Neural cell (in vitro differentiated cells): Measurements from ENCODE around the gene SCGB1C2. TPM values are rescaled to one million over a fixed set of nuclear protein-coding genes. Genes with fewer than 3 reads are reported as not detected.

Experiments
- H2AFZ ChIP-seq: fragments of 200-600, 300-800 bp; sonication (generic), shearing (Covaris generic); 2 replicates; pipeline ENCODE4 v1.6.0; 2014; ENCODE audit warnings: low read depth, mild to moderate bottlenecking, antibody characterized with exemption, low read length, moderate library complexity
- H3F3A ChIP-seq: fragments of 200-600 bp; shearing (Covaris generic); 2 replicates; pipeline ENCODE4 v1.6.1; 2016; ENCODE audit warnings: mild to moderate bottlenecking, moderate library complexity, mixed read lengths, antibody characterized with exemption, low read length; ENCODE audit not compliant: insufficient read depth, poor library complexity, severe bottlenecking
- H3K27ac ChIP-seq: fragments of 200-600, 300-800 bp; sonication (generic), shearing (Covaris generic); 2 replicates; pipeline ENCODE4 v1.5.1; 2014; ENCODE audit warnings: mild to moderate bottlenecking, low read length, moderate library complexity
- H3K27me3 ChIP-seq: fragments of 300-800, 200-600 bp; sonication (generic), shearing (Covaris generic); 2 replicates; pipeline ENCODE4 v1.6.0; 2014; ENCODE audit warnings: mild to moderate bottlenecking, low read depth, low read length, moderate library complexity; ENCODE audit not compliant: insufficient read depth
- H3K36me3 ChIP-seq: fragments of 300-800, 200-600 bp; sonication (generic), shearing (Covaris generic); 2 replicates; pipeline ENCODE4 v1.5.1; 2014; ENCODE audit warnings: mild to moderate bottlenecking, antibody characterized with exemption, low read length, moderate library complexity; ENCODE audit not compliant: insufficient read depth
- H3K4me2 ChIP-seq: fragments of 300-800, 200-600 bp; sonication (generic), shearing (Covaris generic); 2 replicates; pipeline ENCODE4 v1.6.0; 2014; ENCODE audit warnings: mild to moderate bottlenecking, low read length
- H3K4me3 ChIP-seq: fragments of 300-800, 200-600 bp; sonication (generic), shearing (Covaris generic); 2 replicates; pipeline ENCODE4 v1.5.1; 2014; ENCODE audit warnings: mild to moderate bottlenecking, low read length, moderate library complexity
- H3K79me2 ChIP-seq: fragments of 200-600 bp; shearing (Covaris generic); replicated peaks from 2 replicates; pipeline ENCODE4 v1.6.0; 2014; ENCODE audit warnings: mild to moderate bottlenecking, low read length, moderate library complexity; ENCODE audit not compliant: insufficient read depth
- H3K9ac ChIP-seq: fragments of 300-800, 200-600 bp; sonication (generic), shearing (Covaris generic); 2 replicates; pipeline ENCODE4 v1.6.1; 2016; ENCODE audit warnings: mild to moderate bottlenecking, low read length, mixed read lengths
- H3K9me2 ChIP-seq: fragments of 200-600 bp; shearing (Covaris generic); 2 replicates; pipeline ENCODE4 v1.6.1; 2016; ENCODE audit warnings: mild to moderate bottlenecking, low read length, mixed read lengths; ENCODE audit not compliant: insufficient read depth
- H3K9me3 ChIP-seq: fragments of 200-600, 300-800 bp; sonication (generic), shearing (Covaris generic); 2 replicates; pipeline ENCODE4 v1.6.1; 2016; ENCODE audit warnings: mild to moderate bottlenecking, mixed run types, low read length, moderate library complexity, mixed read lengths
- H4K20me1 ChIP-seq: fragments of 200-600 bp; shearing (Covaris generic); 2 replicates; pipeline ENCODE4 v1.6.1; 2016; ENCODE audit warnings: mild to moderate bottlenecking, mixed run types; ENCODE audit not compliant: insufficient read depth
- CTCF ChIP-seq: fragments of 450-650 bp; IDR thresholded peaks from 2 replicates; pipeline ENCODE4 v1.5.1; 2014; ENCODE audit warnings: antibody characterized with exemption, mild to moderate bottlenecking, moderate library complexity; ENCODE audit not compliant: poor library complexity, severe bottlenecking
- EZH2 ChIP-seq: fragments of 200-600, 300-800 bp; shearing (Covaris generic), sonication (generic); IDR thresholded peaks from 2 replicates; pipeline ENCODE4 v1.6.1; 2014; ENCODE audit warnings: antibody characterized with exemption, low read length, borderline replicate concordance, mild to moderate bottlenecking; ENCODE audit not compliant: insufficient read depth, poor library complexity, severe bottlenecking
- MXI1 ChIP-seq: fragments of 450-650 bp; conservative IDR thresholded peaks from 2 replicates; pipeline ENCODE4 v1.6.1; 2014; ENCODE audit warnings: antibody characterized with exemption, mild to moderate bottlenecking; ENCODE audit not compliant: poor library complexity, severe bottlenecking
- POLR2AphosphoS5 ChIP-seq: IDR thresholded peaks from 2 replicates; pipeline ENCODE4 v1.6.1; 2012
- RAD21 ChIP-seq: fragments of 450-650 bp; conservative IDR thresholded peaks from 2 replicates; pipeline ENCODE4 v1.6.1; 2014; ENCODE audit warnings: antibody characterized with exemption, mild to moderate bottlenecking, moderate library complexity
- REST ChIP-seq: IDR thresholded peaks from 2 replicates; pipeline ENCODE4 v1.6.1; 2012; ENCODE audit warnings: borderline replicate concordance
- SMC3 ChIP-seq: fragments of 450-650 bp; conservative IDR thresholded peaks from 2 replicates; pipeline ENCODE4 v1.6.1; 2014; ENCODE audit warnings: antibody characterized with exemption, mild to moderate bottlenecking, moderate library complexity; ENCODE audit not compliant: poor library complexity
- polyA plus RNA-seq: library from polyadenylated mRNA; depleted of rRNA; stranded (reverse); fragments of >200 nt; gene quantifications from 2 replicates; pipeline ENCODE4 v1.2.3, GENCODE V29; 2014

The SCGB1C2 gene
- polyA plus RNA-seq, 1 donor from 2014 or later: not detected

GRCh38 chr17:159609-160008 is 22.2 kb downstream of the SCGB1C2 start:
- no peaks in the 10 kb centered on the region for H3K9me3 ChIP-seq

GRCh38 chr17:160336-160735 is 23.0 kb downstream of the SCGB1C2 start:
- no peaks in the 10 kb centered on the region for H3F3A ChIP-seq
- no peaks in the 10 kb centered on the region for H3K36me3 ChIP-seq
- no peaks in the 10 kb centered on the region for H3K9me2 ChIP-seq
- no peak for TF ChIP-seq MXI1
- no peak for TF ChIP-seq REST
- TF ChIP-seq CTCF: no peak
- no peak for TF ChIP-seq SMC3
- no peak overlapping the region for H3K4me3 ChIP-seq
- H3K4me2 ChIP-seq: no peak overlapping the region
- no peaks in the 10 kb centered on the region for H4K20me1 ChIP-seq
- no peaks in the 10 kb centered on the region for H3K27me3 ChIP-seq
- H3K9ac ChIP-seq: no peak overlapping the region
- H2AFZ ChIP-seq: no peak overlapping the region
- no peak overlapping the region for H3K27ac ChIP-seq
- H3K9me3 ChIP-seq: no peaks in the 10 kb centered on the region
- H3K79me2 ChIP-seq: no peaks in the 10 kb centered on the region

More at GRCh38 chr17:159609-160008, 22.2 kb downstream of the SCGB1C2 start:
- Histone ChIP-seq H3K9ac (no peak overlapping the region), H3K4me3 (no peak overlapping the region), H2AFZ (no peak overlapping the region), H3K27ac (no peak overlapping the region), H3K79me2 (no peaks in the 10 kb centered on the region), H3K27me3 (no peaks in the 10 kb centered on the region), H4K20me1 (no peaks in the 10 kb centered on the region), H3F3A (no peaks in the 10 kb centered on the region), H3K9me2 (no peaks in the 10 kb centered on the region), H3K4me2 (no peak overlapping the region), H3K36me3 (no peaks in the 10 kb centered on the region)
- no peak for TF ChIP-seq MXI1
- TF ChIP-seq EZH2: no peak
- TF ChIP-seq SMC3: no peak
- TF ChIP-seq POLR2AphosphoS5: no peak
- TF ChIP-seq RAD21: no peak

- H3K9ac ChIP-seq: no peak overlapping the region
Measured at GRCh38 chr17:161481-161880, 24.1 kb downstream of the SCGB1C2 start.

More at GRCh38 chr17:161481-161880, 24.1 kb downstream of the SCGB1C2 start:
- Histone ChIP-seq H3K27ac (no peak overlapping the region), H4K20me1 (no peaks in the 10 kb centered on the region), H2AFZ (no peak overlapping the region), H3K9me3 (no peaks in the 10 kb centered on the region), H3K79me2 (no peaks in the 10 kb centered on the region), H3F3A (no peaks in the 10 kb centered on the region), H3K27me3 (no peaks in the 10 kb centered on the region), H3K4me2 (no peak overlapping the region), H3K9me2 (no peaks in the 10 kb centered on the region), H3K36me3 (no peaks in the 10 kb centered on the region), H3K4me3 (no peak overlapping the region)
- TF ChIP-seq MXI1 (no peak), SMC3 (no peak), RAD21 (no peak), CTCF (no peak), REST (no peak), EZH2 (no peak)
